ENCODE data around the gene AMOTL2. TPM values are rescaled to one million over a fixed set of nuclear protein-coding genes. Genes with fewer than 3 reads are reported as not detected.

AMOTL2 gene
- polyA plus RNA-seq, 2 of the 4 experiments (the other 2 are of a cell fraction) = 41.1 to 44.1 TPM

GRCh38 chr3:134328147-134328591 is 46.1 kb downstream of the AMOTL2 start:
- ATAC-seq (peak; percentile 32 to 40; a peak in 5 of 6 replicates), DNase-seq (ENCODE audit: low read depth in 1 of 2, low spot score in 1 of 2) (peak in 1 of 2 experiments; percentile 74), FAIRE-seq (peak; percentile 51)
- peaks cover 87% of the 10 kb centered on the region for H3K4me1 ChIP-seq
- 3% methylated on average over 6 of the region's 6 CpGs for WGBS (ENCODE audit: missing lambda C conversion rate)
- H3K9me3 ChIP-seq = no peaks in the 10 kb centered on the region
- TF ChIP-seq HOXB5 (CRISPR knock-in tag; IDR thresholded peaks at IDR 0.05) (no peak), FOSL2 (IDR thresholded peaks at IDR 0.05) (no peak; the same call in 1 of the 2 replicates), FOSL2 (CRISPR knock-in tag; IDR thresholded peaks at IDR 0.05) (peak; percentile 54), JUNB (IDR thresholded peaks at IDR 0.05) (peak; percentile 12; the same call in 1 of the 2 replicates), NFE2L2 (conservative IDR thresholded peaks at IDR 0.05; ENCODE audit: low read length) (no peak), E2F6 (IDR thresholded peaks at IDR 0.05; ENCODE audit: borderline replicate concordance, low read depth) (no peak), KDM1A (IDR thresholded peaks at IDR 0.05; ENCODE audit: low read depth) (peak; percentile 71; the same call in 1 of the 2 replicates), GATA3 (IDR thresholded peaks at IDR 0.05; ENCODE audit: borderline replicate concordance) (peak; percentile 20; the same call in 1 of the 2 replicates), EHF (CRISPR knock-in tag; IDR thresholded peaks at IDR 0.05) (no peak), SMC3 (IDR thresholded peaks at IDR 0.05) (no peak; the same call in 2 of the 3 replicates), TP53 (CRISPR knock-in tag; IDR thresholded peaks at IDR 0.05) (no peak), RNF2 (IDR thresholded peaks at IDR 0.05; ENCODE audit: borderline replicate concordance, low read depth) (no peak), MAFK (IDR thresholded peaks at IDR 0.05; ENCODE audit: partially characterized antibody) (peak; percentile 58), ELK1 (IDR thresholded peaks at IDR 0.05; ENCODE audit: low read depth, low read length) (no peak), POLR2A (IDR thresholded peaks at IDR 0.05; ENCODE audit: low read length) (no peak), ZFP36 (IDR thresholded peaks at IDR 0.05; ENCODE audit: borderline replicate concordance, partially characterized antibody) (no peak), HDAC2 (IDR thresholded peaks at IDR 0.05) (0 out of 2 replicates have a peak, but pooled peaks have one; percentile 25), CEBPB (IDR thresholded peaks at IDR 0.05) (peak; percentile 19 to 77; a peak in 3 of 4 replicates), FOXS1 (CRISPR knock-in tag; IDR thresholded peaks at IDR 0.05) (no peak), JUN (IDR thresholded peaks at IDR 0.05) (peak in 1 of 2 experiments; percentile 37; a peak in 1 of 5 replicates)
- TF ChIP-seq, protein P1, sequence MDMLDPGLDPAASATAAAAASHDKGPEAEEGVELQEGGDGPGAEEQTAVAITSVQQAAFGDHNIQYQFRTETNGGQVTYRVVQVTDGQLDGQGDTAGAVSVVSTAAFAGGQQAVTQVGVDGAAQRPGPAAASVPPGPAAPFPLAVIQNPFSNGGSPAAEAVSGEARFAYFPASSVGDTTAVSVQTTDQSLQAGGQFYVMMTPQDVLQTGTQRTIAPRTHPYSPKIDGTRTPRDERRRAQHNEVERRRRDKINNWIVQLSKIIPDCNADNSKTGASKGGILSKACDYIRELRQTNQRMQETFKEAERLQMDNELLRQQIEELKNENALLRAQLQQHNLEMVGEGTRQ (IDR thresholded peaks at IDR 0.05) = no peak
- TF ChIP-seq, protein P2, sequence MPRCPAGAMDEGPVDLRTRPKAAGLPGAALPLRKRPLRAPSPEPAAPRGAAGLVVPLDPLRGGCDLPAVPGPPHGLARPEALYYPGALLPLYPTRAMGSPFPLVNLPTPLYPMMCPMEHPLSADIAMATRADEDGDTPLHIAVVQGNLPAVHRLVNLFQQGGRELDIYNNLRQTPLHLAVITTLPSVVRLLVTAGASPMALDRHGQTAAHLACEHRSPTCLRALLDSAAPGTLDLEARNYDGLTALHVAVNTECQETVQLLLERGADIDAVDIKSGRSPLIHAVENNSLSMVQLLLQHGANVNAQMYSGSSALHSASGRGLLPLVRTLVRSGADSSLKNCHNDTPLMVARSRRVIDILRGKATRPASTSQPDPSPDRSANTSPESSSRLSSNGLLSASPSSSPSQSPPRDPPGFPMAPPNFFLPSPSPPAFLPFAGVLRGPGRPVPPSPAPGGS (IDR thresholded peaks at IDR 0.05) = 0 out of 3 replicates have a peak, but pooled peaks have one; percentile 0
- POLR2A ChIA-PET = interaction anchor here (1.2 to 2.9 kb wide), 8 partner anchors 10 to 46 kb away, joined by 3 to 27 read pairs (median 8); partner anchors contain the start of gene AMOTL2
- H3K4me2 ChIP-seq = peak overlapping the region; percentile 87
- peak overlapping the region; percentile 96 to 100 for H3K27ac ChIP-seq
- peak overlapping the region; percentile 21; the same call in 2 of the 3 replicates for H3K4me3 ChIP-seq
- CTCF ChIA-PET = interaction anchor here (0.8 to 2.8 kb wide), 8 partner anchors 11 to 146 kb away, joined by 3 to 16 read pairs (median 4); no protein-coding TSS in a partner anchor

- 3% methylated on average over 4 of the region's 4 CpGs for WGBS (ENCODE audit: missing lambda C conversion rate)
- ATAC-seq (peak; percentile 62 to 68), FAIRE-seq (no peak), DNase-seq (ENCODE audit: low read depth in 1 of 2, low spot score in 1 of 2) (peak; percentile 67 to 85)
- Histone ChIP-seq H3K9me3 (no peaks in the 10 kb centered on the region), H3K4me1 (peaks cover 82% of the 10 kb centered on the region), H3K4me2 (peak overlapping the region; percentile 87), H3K27ac (peak overlapping the region; percentile 96 to 100), H3K4me3 (peak overlapping the region; percentile 26)
- POLR2A ChIA-PET = interaction anchor here (1.0 to 2.9 kb wide), 9 partner anchors 10 to 47 kb away, joined by 4 to 27 read pairs (median 7); partner anchors contain the start of gene AMOTL2
- CTCF ChIA-PET = interaction anchor here (0.9 to 2.8 kb wide), 7 partner anchors 10 to 146 kb away, joined by 3 to 17 read pairs (median 8); no protein-coding TSS in a partner anchor
- 0 out of 5 replicates have a peak, but pooled peaks of 1 of the 2 experiments have one; percentile 6 for TF ChIP-seq RAD21 (conservative IDR thresholded peaks at IDR 0.05 in 1 of 2, IDR thresholded peaks at IDR 0.05 in 1 of 2)
- peak; percentile 73 for TF ChIP-seq FOSL2 (IDR thresholded peaks at IDR 0.05)
- TF ChIP-seq FOSL2 (CRISPR knock-in tag; IDR thresholded peaks at IDR 0.05) = peak; percentile 87
- TF ChIP-seq JUNB (IDR thresholded peaks at IDR 0.05) = peak; percentile 64
- TF ChIP-seq GATA3 (IDR thresholded peaks at IDR 0.05; ENCODE audit: borderline replicate concordance) = peak; percentile 67; the same call in 1 of the 2 replicates
- TF ChIP-seq, protein P3, sequence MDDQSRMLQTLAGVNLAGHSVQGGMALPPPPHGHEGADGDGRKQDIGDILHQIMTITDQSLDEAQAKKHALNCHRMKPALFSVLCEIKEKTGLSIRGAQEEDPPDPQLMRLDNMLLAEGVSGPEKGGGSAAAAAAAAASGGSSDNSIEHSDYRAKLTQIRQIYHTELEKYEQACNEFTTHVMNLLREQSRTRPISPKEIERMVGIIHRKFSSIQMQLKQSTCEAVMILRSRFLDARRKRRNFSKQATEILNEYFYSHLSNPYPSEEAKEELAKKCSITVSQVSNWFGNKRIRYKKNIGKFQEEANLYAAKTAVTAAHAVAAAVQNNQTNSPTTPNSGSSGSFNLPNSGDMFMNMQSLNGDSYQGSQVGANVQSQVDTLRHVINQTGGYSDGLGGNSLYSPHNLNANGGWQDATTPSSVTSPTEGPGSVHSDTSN (IDR thresholded peaks at IDR 0.05) = peak; percentile 60; the same call in 1 of the 2 replicates
- no peak for TF ChIP-seq BHLHE40 (IDR thresholded peaks at IDR 0.05; ENCODE audit: low read depth, low read length)
- TF ChIP-seq, protein P4, sequence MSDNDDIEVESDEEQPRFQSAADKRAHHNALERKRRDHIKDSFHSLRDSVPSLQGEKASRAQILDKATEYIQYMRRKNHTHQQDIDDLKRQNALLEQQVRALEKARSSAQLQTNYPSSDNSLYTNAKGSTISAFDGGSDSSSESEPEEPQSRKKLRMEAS (IDR thresholded peaks at IDR 0.05) = 0 out of 2 replicates have a peak, but pooled peaks have one; percentile 6
- no peak for TF ChIP-seq HOXB5 (CRISPR knock-in tag; IDR thresholded peaks at IDR 0.05)
- peak in 1 of 2 experiments; percentile 66; a peak in 1 of 5 replicates for TF ChIP-seq EP300 (IDR thresholded peaks at IDR 0.05)
- TF ChIP-seq ELK1 (IDR thresholded peaks at IDR 0.05; ENCODE audit: low read depth, low read length) = no peak
- no peak for TF ChIP-seq CTCF (IDR thresholded peaks at IDR 0.05)
Observed at GRCh38 chr3:134327594-134327975, 46.7 kb downstream of the AMOTL2 start.
